ENCODE results near the gene ARHGAP25. TPM values are rescaled to one million over a fixed set of nuclear protein-coding genes. Genes with fewer than 3 reads are reported as not detected.
A peak's percentile ranks its signal among the peaks of the same experiment; 100 is the strongest.

The ARHGAP25 gene
- total RNA-seq, 2 donors from 2014 or later: 4.2 to 6.6 TPM

DNA sequence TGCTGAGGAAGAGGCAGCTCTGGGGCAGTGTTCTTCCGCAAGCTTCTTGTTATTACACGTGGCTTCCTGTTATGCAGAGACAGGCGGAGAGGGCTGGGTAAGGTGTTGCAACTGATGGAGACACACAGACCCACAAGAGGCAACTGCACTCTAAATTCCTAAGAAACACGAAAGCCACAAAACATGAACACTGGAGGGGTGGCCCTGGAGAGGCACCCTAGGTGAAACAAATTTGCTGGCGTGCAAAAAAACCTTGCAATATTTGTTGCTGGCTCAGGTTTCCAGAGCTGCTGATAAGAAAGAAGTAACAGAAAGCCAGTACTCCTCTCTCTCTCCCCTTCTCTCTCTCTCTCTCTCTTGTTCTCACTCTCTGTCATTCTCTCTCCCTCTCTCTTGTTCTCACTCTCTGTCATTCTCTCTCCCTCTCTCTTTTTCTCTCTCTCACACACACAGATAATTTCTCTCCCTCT, 31.8 kb downstream of the ARHGAP25 start:
- Histone ChIP-seq H3K27me3 (no peaks in the 10 kb centered on the region), H3K4me1 (peaks cover 16% of the 10 kb centered on the region), H3K9me3 (no peaks in the 10 kb centered on the region), H3K27ac (peak overlapping the region in 1 of 4 donors; percentile 25), H3K36me3 (replicated peaks in 1 of 2; ENCODE audit: insufficient read depth in 1 of 2, low read depth in 2 of 2) (no peaks in the 10 kb centered on the region), H3K4me3 (no peak overlapping the region)
- 27 to 31% methylated on average over 5 of the region's 5 CpGs for WGBS, 2 donors
- DNase-seq (peak in 3 of 4 donors; percentile 28 to 68 (median 38)), ATAC-seq (no peak)
- intact Hi-C loops (cut with DNase I): no loop called here
- TF ChIP-seq, protein P1, sequence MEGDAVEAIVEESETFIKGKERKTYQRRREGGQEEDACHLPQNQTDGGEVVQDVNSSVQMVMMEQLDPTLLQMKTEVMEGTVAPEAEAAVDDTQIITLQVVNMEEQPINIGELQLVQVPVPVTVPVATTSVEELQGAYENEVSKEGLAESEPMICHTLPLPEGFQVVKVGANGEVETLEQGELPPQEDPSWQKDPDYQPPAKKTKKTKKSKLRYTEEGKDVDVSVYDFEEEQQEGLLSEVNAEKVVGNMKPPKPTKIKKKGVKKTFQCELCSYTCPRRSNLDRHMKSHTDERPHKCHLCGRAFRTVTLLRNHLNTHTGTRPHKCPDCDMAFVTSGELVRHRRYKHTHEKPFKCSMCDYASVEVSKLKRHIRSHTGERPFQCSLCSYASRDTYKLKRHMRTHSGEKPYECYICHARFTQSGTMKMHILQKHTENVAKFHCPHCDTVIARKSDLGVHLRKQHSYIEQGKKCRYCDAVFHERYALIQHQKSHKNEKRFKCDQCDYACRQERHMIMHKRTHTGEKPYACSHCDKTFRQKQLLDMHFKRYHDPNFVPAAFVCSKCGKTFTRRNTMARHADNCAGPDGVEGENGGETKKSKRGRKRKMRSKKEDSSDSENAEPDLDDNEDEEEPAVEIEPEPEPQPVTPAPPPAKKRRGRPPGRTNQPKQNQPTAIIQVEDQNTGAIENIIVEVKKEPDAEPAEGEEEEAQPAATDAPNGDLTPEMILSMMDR (IDR thresholded peaks at IDR 0.05): no peak
- TF ChIP-seq POLR2A (IDR thresholded peaks at IDR 0.05): no peak

DNA sequence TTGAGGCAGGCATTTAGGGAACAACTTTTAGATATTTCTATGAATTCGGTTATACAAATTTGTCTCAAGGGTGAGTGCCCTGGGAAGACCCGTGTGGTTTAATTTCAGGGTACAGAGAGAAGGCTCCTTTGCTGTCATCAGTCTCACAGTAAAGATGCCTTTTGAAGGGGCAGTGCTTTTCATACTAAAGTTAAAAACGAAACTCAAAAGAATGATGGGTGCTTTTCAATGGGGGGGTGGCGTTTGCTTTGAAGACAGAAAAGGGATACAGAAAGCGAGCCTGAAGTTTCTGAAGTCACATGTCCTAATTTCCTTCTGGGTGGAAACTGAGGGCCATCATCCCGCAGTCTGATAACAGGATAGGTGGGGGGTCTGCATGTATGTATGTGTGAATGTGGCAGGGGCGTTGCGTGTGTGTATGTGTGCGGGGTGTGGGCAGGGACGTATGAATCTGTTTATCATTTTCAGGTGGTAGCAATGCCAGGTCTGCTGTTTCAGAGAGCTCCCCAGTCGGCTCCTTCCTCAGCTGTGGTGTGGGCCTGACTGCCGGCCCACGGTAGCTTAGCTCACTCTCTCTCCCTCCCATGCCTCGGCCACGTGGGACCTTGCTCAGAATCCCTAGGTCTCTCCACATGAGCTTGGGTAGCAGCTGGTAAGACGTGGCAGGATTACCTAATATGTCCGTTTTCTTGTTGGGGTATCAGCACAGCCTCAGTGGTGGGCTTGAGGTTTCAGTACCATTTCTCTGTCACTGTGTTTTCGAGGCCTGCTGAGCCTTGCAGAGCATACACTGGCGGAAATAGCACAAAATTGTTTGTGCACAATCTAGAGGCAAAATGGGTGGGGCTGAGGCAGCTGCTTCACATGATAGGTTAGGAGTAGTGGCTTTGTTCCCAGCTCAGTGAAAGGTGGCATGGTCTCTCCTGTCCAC, 32.7 kb downstream of the ARHGAP25 start:
- WGBS, 2 donors: 69 to 71% methylated on average over 19 of the region's 19 CpGs
- H3K36me3 ChIP-seq (replicated peaks in 1 of 2; ENCODE audit: insufficient read depth in 1 of 2, low read depth in 2 of 2): no peaks in the 10 kb centered on the region
- TF ChIP-seq, protein P1 (IDR thresholded peaks at IDR 0.05): no peak
- TF ChIP-seq POLR2A (IDR thresholded peaks at IDR 0.05): no peak
- ATAC-seq (no peak), DNase-seq (no peak)
- H3K4me3 ChIP-seq: no peak overlapping the region
- H3K9me3 ChIP-seq: no peaks in the 10 kb centered on the region
- no peaks in the 10 kb centered on the region for H3K27me3 ChIP-seq
- H3K27ac ChIP-seq: peak overlapping the region in 1 of 4 donors; percentile 25
- H3K4me1 ChIP-seq: peaks cover 20% of the 10 kb centered on the region
- intact Hi-C loops (cut with DNase I): no loop called here

DNA sequence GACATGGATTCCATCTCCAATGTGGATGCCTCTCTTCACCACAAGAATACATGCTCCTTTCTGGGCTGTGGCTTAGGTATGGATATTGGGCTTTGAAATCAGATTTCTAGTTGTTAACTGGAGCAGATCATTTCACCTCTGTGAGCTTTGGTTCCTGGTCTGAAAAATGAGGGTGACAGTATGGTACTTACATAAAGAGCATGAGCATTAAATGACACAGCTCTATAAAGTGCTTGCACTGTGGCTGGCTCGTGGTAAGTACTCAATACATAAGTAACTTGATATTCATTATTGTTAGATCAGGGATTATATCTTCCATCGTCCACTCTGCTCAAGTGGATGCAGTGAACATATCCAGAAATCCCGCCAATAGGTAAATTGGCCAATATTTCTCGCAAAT, 33.4 kb downstream of the ARHGAP25 start:
- Histone ChIP-seq H3K4me1 (peaks cover 20% of the 10 kb centered on the region), H3K4me3 (no peak overlapping the region), H3K27ac (no peak overlapping the region), H3K36me3 (replicated peaks in 1 of 2; ENCODE audit: insufficient read depth in 1 of 2, low read depth in 2 of 2) (no peaks in the 10 kb centered on the region), H3K9me3 (no peaks in the 10 kb centered on the region), H3K27me3 (no peaks in the 10 kb centered on the region)
- TF ChIP-seq, protein P1 (IDR thresholded peaks at IDR 0.05): no peak
- TF ChIP-seq POLR2A (IDR thresholded peaks at IDR 0.05): no peak
- intact Hi-C loops (cut with DNase I): no loop called here
- WGBS, 2 donors: 84 to 85% methylated on average over 4 of the region's 4 CpGs
- no peak for DNase-seq
- ATAC-seq: no peak

DNA sequence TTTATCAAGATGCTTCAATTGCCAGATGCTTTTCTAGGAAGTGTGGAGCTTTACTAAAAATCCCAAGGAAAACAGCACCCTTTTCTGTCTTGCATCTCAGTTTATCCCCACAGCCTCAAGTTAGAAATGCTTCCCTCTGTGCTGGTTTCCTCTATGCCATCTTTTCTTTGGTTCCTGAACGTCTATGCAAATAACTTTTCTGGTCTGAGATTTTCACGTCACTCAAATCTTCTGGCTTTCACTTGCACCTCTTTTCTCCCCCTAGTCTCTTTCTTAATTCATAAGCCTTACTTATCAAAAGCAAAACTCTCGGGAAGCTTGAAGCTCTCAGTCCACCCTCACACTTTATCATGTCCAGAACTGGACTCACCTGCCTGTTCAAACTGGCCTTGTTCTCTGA, 33.9 kb downstream of the ARHGAP25 start:
- no peaks in the 10 kb centered on the region for H3K27me3 ChIP-seq
- DNase-seq: no peak
- intact Hi-C loops (cut with DNase I): no loop called here
- TF ChIP-seq, protein P1 (IDR thresholded peaks at IDR 0.05): no peak
- no peak for TF ChIP-seq POLR2A (IDR thresholded peaks at IDR 0.05)
- H3K36me3 ChIP-seq (replicated peaks in 1 of 2; ENCODE audit: insufficient read depth in 1 of 2, low read depth in 2 of 2): no peaks in the 10 kb centered on the region
- no peaks in the 10 kb centered on the region for H3K9me3 ChIP-seq
- ATAC-seq: no peak
- peaks cover 20% of the 10 kb centered on the region for H3K4me1 ChIP-seq
- H3K4me3 ChIP-seq: no peak overlapping the region
- H3K27ac ChIP-seq: no peak overlapping the region
- 68 to 73% methylated on average over 3 of the region's 3 CpGs for whole genome bisulfite sequencing, 2 donors

Data from body of pancreas (tissue), 4 donors.